Pancreas (tissue), 10 donors: Measurements from ENCODE around the gene RAX2. TPM values are rescaled to one million over a fixed set of nuclear protein-coding genes. Genes with fewer than 3 reads are reported as not detected.

Experiments
- ATAC-seq, 4 donors: fragments of 200-7000 bp; cut with Tn5 transposase; one replicate each; pipeline versions ENCODE4 v1.8.0 to v1.9.1; 2020; ENCODE audit warnings: mild to moderate bottlenecking in 4 of 4, moderate library complexity in 4 of 4
- DNase-seq, 6 donors: peaks; one replicate each; pipeline ENCODE4 v3.0.0-alpha.2; 2020
- FAIRE-seq: peaks from 2 replicates; lab custom pipeline; 2012; peaks lifted over from hg19 to GRCh38; lab: Jason Lieb, UNC
- H3K27ac ChIP-seq, 4 donors: fragments of 200-600 bp; sonication (generic); 1 replicate in 3 of 4; 2 replicates in 1 of 4; pipeline versions ENCODE4 v1.5.0 to v1.8.0; 2020
- H3K27me3 ChIP-seq, 4 donors: fragments of 200-600 bp; one replicate each; pipeline ENCODE4 v1.8.0; 2021
- H3K36me3 ChIP-seq, 3 donors: fragments of 200-600 bp; sonication (generic) in 1 of 3; one replicate each; pipeline versions ENCODE4 v1.5.0 to v1.8.0; 2020 to 2021
- H3K4me1 ChIP-seq, 3 donors: fragments of 200-600 bp; one replicate each; pipeline ENCODE4 v1.8.0; 2021
- H3K4me3 ChIP-seq, 4 donors: fragments of 200-600 bp; sonication (generic) in 2 of 4; one replicate each; pipeline versions ENCODE4 v1.5.0 to v1.8.0; 2020 to 2021
- H3K9me3 ChIP-seq, 4 donors: fragments of 200-600 bp; one replicate each; pipeline ENCODE4 v1.8.0; 2021
- CTCF ChIP-seq, 4 donors: fragments of 200-600 bp; sonication (generic) in 3 of 4; IDR thresholded peaks; one replicate each; pipeline versions ENCODE4 v1.5.0 to v1.8.0; 2021; ENCODE audit warnings: antibody characterized with exemption in 4 of 4
- WGBS, 2 donors: extraction: QIAGEN DNeasy Blood & Tissue Kit; methylation state at CpG; one replicate each; pipeline ENCODE4 v1.1.7; 2013; 5-methylcytosine and 5-hydroxymethylcytosine counted together
- intact Hi-C, 3 donors: fragments of 100-400 bp; cut with DNase I; formaldehyde crosslinking; loops; one replicate each; pipeline versions ENCODE4 v1.11.1 to v1.14.2; 2022
- polyA plus RNA-seq, 2 donors: library from polyadenylated mRNA; stranded (reverse); fragments of 200-250 nt; gene quantifications; one replicate each; pipeline ENCODE4 v1.2.3, GENCODE V29; 2013
- total RNA-seq, 6 donors: library from RNA; stranded (reverse); fragmentation: NEBNext Ultra II Directional in 4 of 6; extraction: Animal tissue kit (Norgen Biotek cat#: 25700) in 4 of 6; gene quantifications; one replicate each; pipeline versions ENCODE4 v1.2.1 to v1.2.4, GENCODE V29; 2021 to 2023
- donor health status: healthy with polysubstance abuse.
- donor health status: DM: no; HTN: no; CAD: no; lungs with moderate emphysema.
- donor health status: DM: no; HTN: no; CAD: no.
- donor health status: control.
- donor health status: control.
- donor health status: Bipolar disorder and iron deficiency.
- donor health status: DM: yes; HTN: yes; CAD: no.
- donor health status: DM: no; HTN: no; CAD: no.
- donor health status: DM: no; HTN: no; CAD: no.
- donor health status: DM: yes; HTN: yes; CAD: no.

The RAX2 gene
- total and polyA plus RNA-seq, 8 donors = not detected

DNA sequence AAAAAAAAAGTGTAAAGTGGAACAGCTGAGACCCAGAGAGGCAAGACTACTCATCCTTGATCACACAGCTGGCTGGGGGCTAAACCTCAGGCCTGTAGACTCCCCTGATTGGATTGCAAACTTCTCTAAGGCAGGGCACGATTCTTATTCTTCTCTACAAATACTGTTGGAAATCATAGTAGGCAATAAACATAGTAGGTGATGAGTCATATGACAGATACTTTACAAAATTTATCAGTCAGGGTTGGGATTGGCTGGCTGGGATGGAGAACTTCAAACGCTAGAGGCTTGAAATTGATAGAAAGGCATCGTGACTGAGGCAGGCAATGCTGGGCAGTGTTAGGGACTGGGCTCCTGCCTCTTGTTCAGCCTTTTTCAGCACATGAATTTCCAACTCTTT, 20.1 kb upstream of the RAX2 start:
- WGBS, 2 donors = 57 to 62% methylated on average over 3 of the region's 3 CpGs
- FAIRE-seq = no peak

DNA sequence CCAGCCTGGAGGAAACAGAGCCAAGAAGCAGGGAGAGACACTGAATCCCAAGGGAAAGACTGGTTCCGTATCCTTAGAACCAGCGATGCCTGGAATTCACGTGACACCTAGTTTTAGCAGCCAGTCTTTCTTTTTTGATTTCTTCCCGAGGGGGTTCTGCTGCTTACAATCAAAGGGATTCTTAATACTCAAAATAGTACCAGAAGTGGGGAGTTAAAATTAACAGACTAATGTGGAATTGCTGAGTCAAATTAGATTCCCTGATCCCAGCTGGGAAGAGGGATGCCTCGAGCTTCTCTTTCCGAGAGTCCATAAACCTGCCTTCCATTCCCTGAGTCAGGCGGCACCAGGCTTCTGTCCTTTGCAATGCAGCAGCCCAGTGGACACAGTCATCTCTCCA, 18.9 kb upstream of the RAX2 start:
- TF ChIP-seq CTCF (IDR thresholded peaks at IDR 0.05) = no peak

More for the DNA sequence above, 20.1 kb upstream of the RAX2 start:
- DNase-seq = no peak
- intact Hi-C loops = no loop called here
- Histone ChIP-seq H3K9me3 (no peaks in the 10 kb centered on the region), H3K27ac (no peak overlapping the region), H3K36me3 (no peaks in the 10 kb centered on the region), H3K27me3 (no peaks in the 10 kb centered on the region), H3K4me1 (no peaks in the 10 kb centered on the region), H3K4me3 (no peak overlapping the region)
- no peak for ATAC-seq
- TF ChIP-seq CTCF (IDR thresholded peaks at IDR 0.05) = no peak

DNA sequence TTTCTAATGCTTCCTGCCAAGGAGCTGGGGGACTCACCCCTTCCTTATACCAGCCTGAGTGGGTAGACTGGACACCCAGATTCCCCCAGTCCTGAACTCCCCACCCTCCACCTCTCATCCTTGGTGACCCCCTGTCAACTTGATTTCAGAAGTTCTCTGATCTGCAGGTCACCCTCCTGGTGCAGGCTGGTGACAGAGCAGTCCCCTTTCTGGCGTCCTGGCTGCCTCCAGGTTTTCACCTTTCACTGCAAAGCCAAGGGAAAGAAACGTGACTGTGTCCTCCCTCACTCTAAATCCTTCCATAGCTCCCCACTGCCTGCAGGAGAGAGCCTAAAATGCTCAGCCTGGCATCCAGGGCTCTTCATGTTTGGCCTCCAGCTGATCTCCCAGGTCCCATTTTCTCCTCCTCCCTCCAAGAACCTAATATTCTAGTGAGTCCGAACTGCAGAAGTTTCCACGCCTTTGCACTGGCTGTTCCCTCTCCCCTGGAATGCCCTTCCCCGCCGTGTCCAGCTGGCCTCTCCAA, 18.2 kb upstream of the RAX2 start:
- no peak for TF ChIP-seq CTCF (IDR thresholded peaks at IDR 0.05)
- no peaks in the 10 kb centered on the region for H3K36me3 ChIP-seq
- no peaks in the 10 kb centered on the region for H3K9me3 ChIP-seq
- H3K27ac ChIP-seq = no peak overlapping the region
- intact Hi-C loops = no loop called here
- no peak overlapping the region for H3K4me3 ChIP-seq
- FAIRE-seq (no peak), ATAC-seq (no peak), DNase-seq (no peak)
- H3K4me1 ChIP-seq = no peaks in the 10 kb centered on the region
- H3K27me3 ChIP-seq = no peaks in the 10 kb centered on the region
- 48 to 69% methylated on average over 6 of the region's 6 CpGs for WGBS, 2 donors

More for the DNA sequence above, 18.9 kb upstream of the RAX2 start:
- DNase-seq (no peak), ATAC-seq (no peak), FAIRE-seq (no peak)
- Histone ChIP-seq H3K4me3 (no peak overlapping the region), H3K4me1 (no peaks in the 10 kb centered on the region), H3K36me3 (no peaks in the 10 kb centered on the region), H3K27ac (no peak overlapping the region), H3K9me3 (no peaks in the 10 kb centered on the region), H3K27me3 (no peaks in the 10 kb centered on the region)
- intact Hi-C loops = no loop called here
- 76 to 80% methylated on average over 7 of the region's 7 CpGs for WGBS, 2 donors

DNA sequence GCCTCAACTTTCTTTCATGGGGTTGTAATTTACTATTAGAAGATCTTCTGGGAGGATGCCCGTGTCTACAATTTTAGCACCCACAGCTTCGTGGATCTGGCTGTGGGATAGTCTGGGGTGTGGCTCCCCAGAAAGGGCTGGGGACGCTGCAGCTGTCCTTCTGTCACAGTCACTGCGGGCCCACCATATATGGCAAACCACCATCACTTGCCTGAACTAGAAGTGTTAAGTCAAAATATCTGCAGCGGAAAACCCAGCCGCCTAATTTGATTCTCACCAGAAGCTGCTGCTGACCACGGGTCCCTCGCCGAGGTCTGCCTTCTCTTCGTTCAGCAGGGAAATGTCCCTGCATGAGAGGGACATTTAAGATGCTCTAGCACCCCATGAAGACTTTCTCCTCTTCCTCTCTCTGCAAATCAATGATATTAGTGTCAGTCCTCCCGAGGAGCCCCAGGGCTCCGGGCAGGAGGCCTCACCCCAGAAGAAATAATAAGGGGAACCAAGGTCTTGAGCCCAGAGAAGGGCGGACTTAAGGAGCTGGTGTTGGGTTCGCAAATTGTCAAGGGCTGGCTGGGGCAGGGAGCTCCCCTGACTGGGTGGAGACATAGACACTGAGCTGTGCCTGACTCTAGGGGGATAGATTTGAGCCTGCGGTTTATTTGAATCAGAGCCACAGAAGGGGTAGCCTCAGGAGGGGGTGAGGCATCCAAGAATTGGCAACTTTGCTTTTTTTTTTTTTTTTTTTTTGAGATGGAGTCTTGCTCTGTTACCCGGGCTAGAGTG, 17.2 kb upstream of the RAX2 start:
- Histone ChIP-seq H3K4me1 (no peaks in the 10 kb centered on the region), H3K9me3 (no peaks in the 10 kb centered on the region), H3K4me3 (no peak overlapping the region), H3K27ac (no peak overlapping the region), H3K27me3 (no peaks in the 10 kb centered on the region), H3K36me3 (no peaks in the 10 kb centered on the region)
- DNase-seq (no peak), ATAC-seq (no peak), FAIRE-seq (no peak)
- TF ChIP-seq CTCF (IDR thresholded peaks at IDR 0.05) = no peak
- intact Hi-C loops = no loop called here
- 45 to 47% methylated on average over 15 of the region's 16 CpGs for WGBS, 2 donors
